ENCODE measurements around the gene ZNF524. TPM values are rescaled to one million over a fixed set of nuclear protein-coding genes. Genes with fewer than 3 reads are reported as not detected.
A peak's percentile ranks its signal among the peaks of the same experiment; 100 is the strongest.

The ZNF524 gene
- total and polyA plus RNA-seq, 12 donors = 0.93 to 83.7 (median 28.3) TPM

DNA sequence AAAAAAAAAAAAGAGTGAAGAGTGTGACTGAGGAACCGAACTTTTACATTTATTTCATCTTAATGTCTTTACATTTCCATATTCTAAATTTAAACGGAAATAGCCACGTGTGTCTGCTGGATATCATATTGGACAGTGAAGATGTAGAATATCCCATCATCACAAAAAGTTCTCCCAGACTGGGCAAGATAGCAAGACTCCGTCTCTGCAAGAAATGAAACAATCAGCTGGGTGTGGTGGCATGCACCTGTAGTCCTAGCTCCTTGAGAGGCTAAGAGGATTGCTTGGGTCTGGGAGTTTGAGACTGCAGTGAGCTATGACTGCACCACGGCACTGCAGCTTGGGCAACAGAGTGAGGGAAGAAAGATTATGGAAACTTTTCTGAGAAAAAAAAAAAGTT, 23.3 kb upstream of the ZNF524 start:
- H3K9me3 ChIP-seq (replicated peaks in 1 of 3) = no peaks in the 10 kb centered on the region
- peaks cover 9 to 12% of the 10 kb centered on the region in 2 donors for H3K4me1 ChIP-seq (replicated peaks in 1 of 2)
- TF ChIP-seq, protein P1, sequence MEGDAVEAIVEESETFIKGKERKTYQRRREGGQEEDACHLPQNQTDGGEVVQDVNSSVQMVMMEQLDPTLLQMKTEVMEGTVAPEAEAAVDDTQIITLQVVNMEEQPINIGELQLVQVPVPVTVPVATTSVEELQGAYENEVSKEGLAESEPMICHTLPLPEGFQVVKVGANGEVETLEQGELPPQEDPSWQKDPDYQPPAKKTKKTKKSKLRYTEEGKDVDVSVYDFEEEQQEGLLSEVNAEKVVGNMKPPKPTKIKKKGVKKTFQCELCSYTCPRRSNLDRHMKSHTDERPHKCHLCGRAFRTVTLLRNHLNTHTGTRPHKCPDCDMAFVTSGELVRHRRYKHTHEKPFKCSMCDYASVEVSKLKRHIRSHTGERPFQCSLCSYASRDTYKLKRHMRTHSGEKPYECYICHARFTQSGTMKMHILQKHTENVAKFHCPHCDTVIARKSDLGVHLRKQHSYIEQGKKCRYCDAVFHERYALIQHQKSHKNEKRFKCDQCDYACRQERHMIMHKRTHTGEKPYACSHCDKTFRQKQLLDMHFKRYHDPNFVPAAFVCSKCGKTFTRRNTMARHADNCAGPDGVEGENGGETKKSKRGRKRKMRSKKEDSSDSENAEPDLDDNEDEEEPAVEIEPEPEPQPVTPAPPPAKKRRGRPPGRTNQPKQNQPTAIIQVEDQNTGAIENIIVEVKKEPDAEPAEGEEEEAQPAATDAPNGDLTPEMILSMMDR (IDR thresholded peaks at IDR 0.05) = no peak
- TF ChIP-seq POLR2A (IDR thresholded peaks at IDR 0.05) = no peak
- H3K36me3 ChIP-seq (replicated peaks in 1 of 2) = peaks cover 0 to 9% of the 10 kb centered on the region in 2 donors
- H3K4me3 ChIP-seq = no peak overlapping the region
- 84 to 90% (median 87%) methylated on average over 5 of the region's 5 CpGs for WGBS, 4 donors
- no peaks in the 10 kb centered on the region for H3K27me3 ChIP-seq
- no peak for DNase-seq
- no peak overlapping the region for H3K27ac ChIP-seq
- intact Hi-C loops (cut with DNase I) = no loop called here

DNA sequence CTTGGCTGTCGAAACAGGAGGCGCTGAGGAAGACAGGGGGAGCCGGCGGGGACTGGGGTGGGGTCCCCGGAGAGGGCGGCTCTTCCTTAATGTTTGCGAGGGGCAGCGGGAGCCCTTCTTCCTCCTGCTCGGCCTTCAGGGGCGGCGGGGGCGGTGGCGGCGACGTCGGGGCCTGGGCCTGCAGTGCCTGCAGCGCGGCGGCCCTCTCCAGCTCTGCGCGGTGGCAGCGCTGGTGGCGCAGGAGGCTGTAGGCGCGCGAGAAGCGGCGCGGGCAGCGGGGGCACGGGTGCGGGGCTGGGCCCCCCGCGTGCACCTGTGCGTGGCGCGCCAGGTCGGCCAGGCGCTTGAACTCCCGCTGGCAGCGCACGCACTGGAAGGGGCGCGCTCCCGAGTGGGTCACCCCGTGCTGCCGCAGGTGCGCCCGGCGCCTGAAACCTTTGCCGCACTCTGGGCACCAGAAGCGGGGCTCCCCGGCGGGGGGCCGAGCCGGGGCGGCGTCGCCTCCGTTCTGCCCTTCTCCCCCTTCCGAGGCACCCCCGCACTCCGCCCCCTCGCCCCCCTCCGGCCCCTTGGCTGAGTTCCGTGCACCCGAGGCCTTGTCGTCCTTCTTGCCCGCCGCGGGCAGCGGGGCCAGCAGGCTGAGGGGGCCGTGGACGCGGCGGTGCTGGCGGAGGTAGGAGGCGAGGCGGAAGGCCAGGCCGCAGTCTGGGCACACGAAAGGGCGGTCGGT, 21.9 kb upstream of the ZNF524 start:
- peaks cover 0 to 9% of the 10 kb centered on the region in 2 donors for H3K36me3 ChIP-seq (replicated peaks in 1 of 2)
- no peaks in the 10 kb centered on the region for H3K27me3 ChIP-seq
- H3K4me1 ChIP-seq (replicated peaks in 1 of 2) = peaks cover 12% of the 10 kb centered on the region in 2 donors
- TF ChIP-seq POLR2A (IDR thresholded peaks at IDR 0.05) = no peak
- TF ChIP-seq, protein P1 (IDR thresholded peaks at IDR 0.05) = no peak
- no peak overlapping the region for H3K4me3 ChIP-seq
- intact Hi-C loops (cut with DNase I) = no loop called here
- no peaks in the 10 kb centered on the region for H3K9me3 ChIP-seq (replicated peaks in 1 of 3)
- no peak for DNase-seq
- H3K27ac ChIP-seq = no peak overlapping the region
- WGBS, 4 donors = 94 to 96% (median 95%) methylated on average over 47 to 83 of the region's 83 CpGs

DNA sequence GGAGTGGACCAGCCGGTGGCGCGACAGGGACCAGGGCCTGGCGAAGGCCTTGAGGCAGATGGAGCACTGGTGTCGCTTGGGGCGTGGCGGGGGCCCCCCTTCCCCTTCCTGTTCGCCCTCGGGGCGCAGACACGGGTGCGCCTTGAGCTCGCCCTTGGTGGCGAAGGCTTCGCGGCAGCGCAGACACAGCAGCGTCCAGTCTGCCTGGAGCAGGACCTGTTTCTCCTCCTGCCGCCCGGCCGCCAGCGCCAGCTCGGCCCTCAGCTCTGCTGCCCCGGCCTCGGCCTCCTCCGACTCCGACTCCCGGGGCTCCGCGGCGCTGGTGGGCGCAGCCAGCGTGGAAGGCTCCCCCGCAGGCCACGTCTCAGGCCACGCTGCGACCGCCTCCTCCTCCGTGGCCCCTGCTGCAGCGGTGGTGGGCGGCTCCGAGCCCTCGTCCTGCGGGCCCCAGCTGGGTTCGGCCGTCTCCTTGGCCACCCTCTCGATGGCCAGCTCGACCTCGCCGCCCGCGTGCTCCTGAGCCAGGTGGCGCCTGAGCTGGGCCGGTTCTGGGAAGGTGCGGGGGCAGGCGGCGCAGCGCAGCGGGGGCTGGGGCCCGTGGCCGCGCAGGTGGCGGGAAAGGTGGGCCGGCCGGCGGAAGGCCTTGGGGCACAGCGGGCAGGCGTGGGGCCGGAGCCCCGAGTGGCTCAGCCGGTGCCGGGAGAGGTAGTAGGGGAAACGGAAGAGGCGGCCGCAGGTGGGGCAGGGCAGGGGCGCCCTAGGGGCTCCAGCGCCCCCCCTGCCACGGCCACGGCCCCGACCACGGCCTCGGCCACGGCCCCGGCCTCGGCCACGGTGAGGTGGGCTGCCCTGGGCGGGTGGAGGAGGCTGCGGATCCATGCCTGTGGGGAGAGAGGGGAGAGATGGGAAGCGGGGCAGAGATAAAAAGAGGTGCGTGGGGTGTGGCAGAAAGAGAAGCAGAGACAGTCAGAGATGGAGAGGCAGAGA, 21.0 kb upstream of the ZNF524 start:
- Histone ChIP-seq H3K27me3 (no peaks in the 10 kb centered on the region), H3K9me3 (replicated peaks in 1 of 3) (no peaks in the 10 kb centered on the region), H3K36me3 (replicated peaks in 1 of 2) (peaks cover 0 to 9% of the 10 kb centered on the region in 2 donors), H3K4me1 (replicated peaks in 1 of 2) (peaks cover 12% of the 10 kb centered on the region in 2 donors), H3K4me3 (no peak overlapping the region), H3K27ac (peak overlapping the region in 1 of 5 donors; percentile 83)
- intact Hi-C loops (cut with DNase I) = no loop called here
- no peak for DNase-seq
- WGBS, 4 donors = 88 to 95% (median 93%) methylated on average over 24 to 90 of the region's 90 CpGs
- TF ChIP-seq, protein P1 (IDR thresholded peaks at IDR 0.05) = no peak
- TF ChIP-seq POLR2A (IDR thresholded peaks at IDR 0.05) = no peak
